A549 (cell line): Measurements from ENCODE around the gene MYH13. TPM values are rescaled to one million over a fixed set of nuclear protein-coding genes. Genes with fewer than 3 reads are reported as not detected.

Source experiments
- ATAC-seq, 2 experiments: fragments of 200-7000 bp in 1 of 2; fragments of >200 bp in 1 of 2; cut with Nextera tagmentation in 1 of 2; cut with Tn5 transposase in 1 of 2; 3 replicates each; pipeline versions ENCODE4 v1.8.0 to v1.9.1; 2018 to 2020; ENCODE audit warnings: mild to moderate bottlenecking in 1 of 2, moderate library complexity in 1 of 2
- CTCF ChIA-PET: fragments of 300-600 bp; sonication (Branson Sonifier 250); formaldehyde crosslinking; extraction: SDS; loops from one replicate; lab custom pipeline; 2021; ENCODE audit warnings: antibody characterized with exemption, inconsistent platforms; lab: Yijun Ruan, JAX
- POLR2A ChIA-PET: fragments of 350-600 bp; formaldehyde crosslinking; extraction: SDS; loops from one replicate; lab custom pipeline; 2021; ENCODE audit warnings: antibody characterized with exemption, inconsistent platforms; lab: Yijun Ruan, JAX
- DNase-seq, 2 experiments: peaks; one replicate each; pipeline versions ENCODE4 v3.0.0 to v3.0.0-alpha.2; 2011 to 2016; ENCODE audit warnings: low read depth in 1 of 2, low spot score in 1 of 2
- FAIRE-seq: peaks from 2 replicates; lab custom pipeline; 2011; peaks lifted over from hg19 to GRCh38; lab: Jason Lieb, UNC
- H3K27ac ChIP-seq, 2 experiments: fragments of >200 bp; sonication (Bioruptor Twin); formaldehyde crosslinking; 3 replicates each; pipeline ENCODE4 v1.5.1; 2016 to 2017
- H3K4me1 ChIP-seq: fragments of >200 bp; sonication (Bioruptor Twin); formaldehyde crosslinking; 3 replicates; pipeline ENCODE4 v1.6.1; 2016
- H3K4me2 ChIP-seq: fragments of >200 bp; sonication (Bioruptor Twin); formaldehyde crosslinking; 3 replicates; pipeline ENCODE4 v1.6.1; 2016
- H3K4me3 ChIP-seq: fragments of >200 bp; sonication (Bioruptor Twin); formaldehyde crosslinking; 3 replicates; pipeline ENCODE4 v1.5.1; 2016
- H3K9me3 ChIP-seq: fragments of >200 bp; sonication (Bioruptor Twin); formaldehyde crosslinking; 3 replicates; pipeline ENCODE4 v1.6.1; 2016
- CBX2 ChIP-seq: fragments of 200-600 bp; sonication (generic); IDR thresholded peaks from 2 replicates; pipeline ENCODE4 v1.6.1; 2016; ENCODE audit warnings: low read depth, mild to moderate bottlenecking, borderline replicate concordance
- CEBPB ChIP-seq, 2 experiments: fragments of >200 bp in 1 of 2; sonication (Bioruptor Twin) in 1 of 2; formaldehyde crosslinking in 1 of 2; IDR thresholded peaks; 2 replicates each; pipeline ENCODE4 v1.6.1; 2012 to 2016
- CHD2 ChIP-seq: fragments of 150-350 bp; IDR thresholded peaks from 2 replicates; pipeline ENCODE4 v1.6.1; 2014; ENCODE audit warnings: low read length; ENCODE audit not compliant: partially characterized antibody
- CHD4 ChIP-seq: fragments of 200-600 bp; sonication (generic); IDR thresholded peaks from 2 replicates; pipeline ENCODE4 v1.6.1; 2016; ENCODE audit warnings: antibody characterized with exemption, mild to moderate bottlenecking, borderline replicate concordance
- EHF ChIP-seq: fragments of 250-450 bp; sonication (Bioruptor Pico); IDR thresholded peaks from 2 replicates; pipeline ENCODE4 v1.5.0; 2020; ENCODE audit warnings: mild to moderate bottlenecking
- EHMT2 ChIP-seq: fragments of 200-600 bp; sonication (generic); IDR thresholded peaks from 2 replicates; pipeline ENCODE4 v1.6.1; 2016; ENCODE audit warnings: antibody characterized with exemption, low read depth, mild to moderate bottlenecking, moderate library complexity
- EP300 ChIP-seq, 2 experiments: fragments of >200 bp; sonication (Bioruptor Twin); formaldehyde crosslinking; IDR thresholded peaks; 2 replicates in 1 of 2; 3 replicates in 1 of 2; pipeline ENCODE4 v1.6.1; 2016 to 2017
- FOXS1 ChIP-seq: fragments of 250-450 bp; sonication (Bioruptor Pico); IDR thresholded peaks from 2 replicates; pipeline ENCODE4 v1.5.0; 2020; ENCODE audit warnings: mild to moderate bottlenecking, moderate library complexity
- HDAC2 ChIP-seq: fragments of 200-600 bp; sonication (generic); IDR thresholded peaks from 2 replicates; pipeline ENCODE4 v1.6.1; 2016
- KDM1A ChIP-seq: fragments of 200-600 bp; sonication (generic); IDR thresholded peaks from 2 replicates; pipeline ENCODE4 v1.6.1; 2016; ENCODE audit warnings: low read depth, mild to moderate bottlenecking
- NFE2L2 ChIP-seq: fragments of 150-350 bp; conservative IDR thresholded peaks from 2 replicates; pipeline ENCODE4 v1.6.1; 2014; ENCODE audit warnings: low read length
- NPAS2 ChIP-seq: fragments of 250-450 bp; sonication (Bioruptor Pico); IDR thresholded peaks from 2 replicates; pipeline ENCODE4 v1.8.0; 2022; ENCODE audit warnings: mild to moderate bottlenecking, moderate library complexity, borderline replicate concordance
- NR3C1 ChIP-seq: fragments of >200 bp; sonication (Bioruptor Twin); formaldehyde crosslinking; IDR thresholded peaks from 3 replicates; pipeline ENCODE4 v1.6.1; 2017
- PHF8 ChIP-seq: fragments of 200-600 bp; sonication (generic); IDR thresholded peaks from 2 replicates; pipeline ENCODE4 v1.6.1; 2016; ENCODE audit warnings: low read depth, mild to moderate bottlenecking, antibody characterized with exemption, moderate library complexity, borderline replicate concordance
- RAD21 ChIP-seq, 2 experiments: fragments of >200 bp in 1 of 2; sonication (Bioruptor Twin) in 1 of 2; formaldehyde crosslinking in 1 of 2; IDR thresholded peaks in 1 of 2; conservative IDR thresholded peaks in 1 of 2; 2 replicates in 1 of 2; 3 replicates in 1 of 2; pipeline ENCODE4 v1.6.1; 2012 to 2018; ENCODE audit warnings: inconsistent platforms in 1 of 2
- RFX5 ChIP-seq: fragments of 450-650 bp; IDR thresholded peaks from 2 replicates; pipeline ENCODE4 v1.7.1; 2014; ENCODE audit warnings: antibody characterized with exemption, mild to moderate bottlenecking, moderate library complexity
- RNF2 ChIP-seq: fragments of 200-600 bp; sonication (generic); IDR thresholded peaks from 2 replicates; pipeline ENCODE4 v1.6.1; 2016; ENCODE audit warnings: low read depth, mild to moderate bottlenecking, antibody characterized with exemption, moderate library complexity, borderline replicate concordance
- TP53 ChIP-seq: fragments of 250-450 bp; sonication (Bioruptor Pico); IDR thresholded peaks from 2 replicates; pipeline ENCODE4 v1.5.0; 2021; ENCODE audit warnings: mild to moderate bottlenecking, moderate library complexity
- ZC3H11A ChIP-seq: fragments of 450-650 bp; IDR thresholded peaks from 2 replicates; pipeline ENCODE4 v1.6.1; 2014; ENCODE audit warnings: antibody characterized with exemption, mild to moderate bottlenecking
- ZNF302 ChIP-seq: fragments of 250-450 bp; sonication (Bioruptor Pico); IDR thresholded peaks from 2 replicates; pipeline ENCODE4 v1.9.0; 2021; ENCODE audit warnings: inconsistent platforms, mild to moderate bottlenecking, moderate library complexity
- WGBS: methylation state at CpG from one replicate; pipeline ENCODE4 v1.1.6; 2017; ENCODE audit errors: missing lambda C conversion rate; 5-methylcytosine and 5-hydroxymethylcytosine counted together
- polyA plus RNA-seq, 4 experiments: library from polyadenylated mRNA; depleted of rRNA in 3 of 4; stranded (reverse); fragments of >200 nt; fragmentation: RNase III in 1 of 4; extraction: RNeasy Plus Mini Kit Qiagen cat#74134 plus additional on column Dnase treatment in 1 of 4; gene quantifications; 2 replicates in 3 of 4; 3 replicates in 1 of 4; pipeline ENCODE4 v1.2.3, GENCODE V29; 2011 to 2017
- TF ChIP-seq, protein P1 (sequence below): IDR thresholded peaks from 2 replicates; pipeline ENCODE4 v1.6.1; 2012; ENCODE audit warnings: low read depth, borderline replicate concordance
- TF ChIP-seq, protein P2 (sequence below): fragments of 150-350 bp; IDR thresholded peaks from 2 replicates; pipeline ENCODE4 v1.6.1; 2014; ENCODE audit warnings: low read depth, mild to moderate bottlenecking, low read length
- TF ChIP-seq, protein P3 (sequence below): fragments of 250-450 bp; sonication (Bioruptor Pico); IDR thresholded peaks from 2 replicates; pipeline ENCODE4 v1.5.0; 2021; ENCODE audit warnings: mild to moderate bottlenecking, moderate library complexity, borderline replicate concordance
- TF ChIP-seq, protein P4 (sequence below): fragments of 450-650 bp; IDR thresholded peaks from 2 replicates; pipeline ENCODE4 v1.6.1; 2014; ENCODE audit warnings: antibody characterized with exemption
- TF ChIP-seq, protein P5 (sequence below): IDR thresholded peaks from 2 replicates; pipeline ENCODE4 v1.6.1; 2012
- TF ChIP-seq, protein P6 (sequence below): IDR thresholded peaks from 2 replicates; pipeline ENCODE4 v1.6.1; 2012

The MYH13 gene
- polyA plus RNA-seq, 2 of the 4 experiments (the other 2 are of a cell fraction), result not detected

DNA sequence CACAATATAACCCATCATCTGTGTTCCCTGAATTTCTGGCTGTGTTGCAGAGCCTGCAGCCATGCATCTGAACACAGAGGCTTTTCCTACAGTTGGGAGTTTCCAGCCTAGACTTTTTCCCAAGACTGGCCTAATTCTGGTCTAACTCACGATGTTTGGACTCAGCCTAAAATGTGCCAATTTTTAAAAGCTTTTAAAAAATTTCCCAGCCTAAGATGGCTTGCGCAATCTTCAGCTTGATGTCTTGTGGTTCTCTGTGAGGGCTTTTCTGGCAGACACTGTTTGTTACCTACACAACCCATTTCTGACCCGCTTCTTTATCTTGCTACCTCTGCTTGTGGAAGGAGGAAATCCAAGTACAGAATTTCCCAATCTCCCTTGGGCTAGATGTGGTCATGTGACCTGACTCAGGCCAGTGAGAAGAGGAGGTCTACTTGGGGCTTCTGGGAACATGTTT lies 101.7 kb downstream of the MYH13 start (continued):
- TF ChIP-seq CHD4, result no peak
- peak; percentile 81 to 90; a peak in 3 of 4 replicates for TF ChIP-seq CEBPB (IDR thresholded peaks at IDR 0.05)
- TF ChIP-seq TP53 (CRISPR knock-in tag), result no peak
- TF ChIP-seq, protein P1, sequence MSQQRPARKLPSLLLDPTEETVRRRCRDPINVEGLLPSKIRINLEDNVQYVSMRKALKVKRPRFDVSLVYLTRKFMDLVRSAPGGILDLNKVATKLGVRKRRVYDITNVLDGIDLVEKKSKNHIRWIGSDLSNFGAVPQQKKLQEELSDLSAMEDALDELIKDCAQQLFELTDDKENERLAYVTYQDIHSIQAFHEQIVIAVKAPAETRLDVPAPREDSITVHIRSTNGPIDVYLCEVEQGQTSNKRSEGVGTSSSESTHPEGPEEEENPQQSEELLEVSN, result no peak

DNA sequence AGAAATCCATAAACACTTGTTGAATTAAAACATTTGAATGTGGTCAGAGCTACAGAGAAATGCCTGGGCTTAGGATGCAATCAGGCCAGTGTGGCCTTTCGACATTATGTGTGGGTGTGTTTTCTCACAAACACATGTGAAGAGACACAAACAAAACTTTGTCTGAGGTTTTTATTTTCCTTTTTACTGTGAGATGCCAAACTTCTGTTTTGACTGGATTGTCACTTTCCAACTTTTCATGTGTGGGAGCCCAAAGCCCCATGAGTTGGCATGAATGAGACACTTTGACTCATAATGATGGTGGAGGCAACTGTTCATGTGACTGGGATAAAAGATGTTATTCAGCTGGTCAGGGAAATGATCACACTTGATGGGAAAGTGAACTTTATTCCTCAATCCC lies 102.5 kb downstream of the MYH13 start:
- H3K4me3 ChIP-seq, result no peak overlapping the region
- ChIA-PET POLR2A (no interaction called here), CTCF (interaction anchor here (0.7 to 1.2 kb wide), 3 partner anchors 26 to 239 kb away, joined by 4 to 5 read pairs (median 4); no protein-coding TSS in a partner anchor)
- DNase-seq (no peak), FAIRE-seq (no peak), ATAC-seq (no peak)
- 9% methylated on average over 1 of the region's 1 CpG for WGBS
- TF ChIP-seq EP300 (IDR thresholded peaks at IDR 0.05), result no peak
- no peak for TF ChIP-seq RAD21 (conservative IDR thresholded peaks at IDR 0.05 in 1 of 2, IDR thresholded peaks at IDR 0.05 in 1 of 2)
- no peak for TF ChIP-seq EHMT2
- TF ChIP-seq, protein P2, sequence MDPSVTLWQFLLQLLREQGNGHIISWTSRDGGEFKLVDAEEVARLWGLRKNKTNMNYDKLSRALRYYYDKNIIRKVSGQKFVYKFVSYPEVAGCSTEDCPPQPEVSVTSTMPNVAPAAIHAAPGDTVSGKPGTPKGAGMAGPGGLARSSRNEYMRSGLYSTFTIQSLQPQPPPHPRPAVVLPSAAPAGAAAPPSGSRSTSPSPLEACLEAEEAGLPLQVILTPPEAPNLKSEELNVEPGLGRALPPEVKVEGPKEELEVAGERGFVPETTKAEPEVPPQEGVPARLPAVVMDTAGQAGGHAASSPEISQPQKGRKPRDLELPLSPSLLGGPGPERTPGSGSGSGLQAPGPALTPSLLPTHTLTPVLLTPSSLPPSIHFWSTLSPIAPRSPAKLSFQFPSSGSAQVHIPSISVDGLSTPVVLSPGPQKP, result no peak
- TF ChIP-seq ZC3H11A, result no peak
- TF ChIP-seq RNF2, result no peak
- TF ChIP-seq, protein P3, sequence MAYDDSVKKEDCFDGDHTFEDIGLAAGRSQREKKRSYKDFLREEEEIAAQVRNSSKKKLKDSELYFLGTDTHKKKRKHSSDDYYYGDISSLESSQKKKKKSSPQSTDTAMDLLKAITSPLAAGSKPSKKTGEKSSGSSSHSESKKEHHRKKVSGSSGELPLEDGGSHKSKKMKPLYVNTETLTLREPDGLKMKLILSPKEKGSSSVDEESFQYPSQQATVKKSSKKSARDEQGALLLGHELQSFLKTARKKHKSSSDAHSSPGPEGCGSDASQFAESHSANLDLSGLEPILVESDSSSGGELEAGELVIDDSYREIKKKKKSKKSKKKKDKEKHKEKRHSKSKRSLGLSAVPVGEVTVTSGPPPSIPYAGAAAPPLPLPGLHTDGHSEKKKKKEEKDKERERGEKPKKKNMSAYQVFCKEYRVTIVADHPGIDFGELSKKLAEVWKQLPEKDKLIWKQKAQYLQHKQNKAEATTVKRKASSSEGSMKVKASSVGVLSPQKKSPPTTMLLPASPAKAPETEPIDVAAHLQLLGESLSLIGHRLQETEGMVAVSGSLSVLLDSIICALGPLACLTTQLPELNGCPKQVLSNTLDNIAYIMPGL (CRISPR knock-in tag), result no peak
- TF ChIP-seq CBX2, result no peak
- TF ChIP-seq, protein P4, sequence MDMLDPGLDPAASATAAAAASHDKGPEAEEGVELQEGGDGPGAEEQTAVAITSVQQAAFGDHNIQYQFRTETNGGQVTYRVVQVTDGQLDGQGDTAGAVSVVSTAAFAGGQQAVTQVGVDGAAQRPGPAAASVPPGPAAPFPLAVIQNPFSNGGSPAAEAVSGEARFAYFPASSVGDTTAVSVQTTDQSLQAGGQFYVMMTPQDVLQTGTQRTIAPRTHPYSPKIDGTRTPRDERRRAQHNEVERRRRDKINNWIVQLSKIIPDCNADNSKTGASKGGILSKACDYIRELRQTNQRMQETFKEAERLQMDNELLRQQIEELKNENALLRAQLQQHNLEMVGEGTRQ, result no peak
- no peak for TF ChIP-seq NPAS2 (CRISPR knock-in tag)
- no peak for TF ChIP-seq NR3C1
- TF ChIP-seq CHD4, result no peak
- H3K9me3 ChIP-seq, result 0 out of 3 replicates have a peak, but pooled peaks cover 4% of the 10 kb centered on the region
- H3K27ac ChIP-seq, result no peak overlapping the region
- no peak overlapping the region for H3K4me2 ChIP-seq
- H3K4me1 ChIP-seq, result no peaks in the 10 kb centered on the region

DNA sequence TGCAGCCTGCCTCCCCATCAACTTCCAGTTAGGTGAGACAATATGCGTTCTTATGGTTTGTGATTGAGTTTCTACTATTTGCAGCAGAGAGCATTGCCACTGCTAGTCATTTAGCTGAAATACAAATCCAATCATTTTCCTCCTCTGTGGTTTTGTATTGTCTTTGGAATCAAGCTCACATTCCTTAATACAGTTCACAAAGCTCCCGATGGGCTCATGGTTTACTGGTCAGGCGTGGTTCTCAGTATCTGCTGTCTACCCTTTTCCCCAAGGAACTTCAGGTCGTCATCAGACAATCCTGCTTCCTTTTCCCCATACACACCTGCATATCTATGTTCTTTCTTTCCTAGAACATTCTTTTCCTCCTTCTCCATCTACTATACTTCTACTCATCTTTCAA lies 104.8 kb downstream of the MYH13 start:
- Histone ChIP-seq H3K27ac (no peak overlapping the region), H3K9me3 (0 out of 3 replicates have a peak, but pooled peaks cover 4% of the 10 kb centered on the region), H3K4me3 (no peak overlapping the region), H3K4me2 (no peak overlapping the region), H3K4me1 (no peaks in the 10 kb centered on the region)
- no peak for TF ChIP-seq KDM1A
- TF ChIP-seq NFE2L2, result no peak
- no peak for TF ChIP-seq RFX5
- TF ChIP-seq EP300 (IDR thresholded peaks at IDR 0.05), result no peak
- no peak for TF ChIP-seq EHF (CRISPR knock-in tag)
- TF ChIP-seq, protein P3 (CRISPR knock-in tag), result no peak
- TF ChIP-seq HDAC2, result no peak
- TF ChIP-seq, protein P5, sequence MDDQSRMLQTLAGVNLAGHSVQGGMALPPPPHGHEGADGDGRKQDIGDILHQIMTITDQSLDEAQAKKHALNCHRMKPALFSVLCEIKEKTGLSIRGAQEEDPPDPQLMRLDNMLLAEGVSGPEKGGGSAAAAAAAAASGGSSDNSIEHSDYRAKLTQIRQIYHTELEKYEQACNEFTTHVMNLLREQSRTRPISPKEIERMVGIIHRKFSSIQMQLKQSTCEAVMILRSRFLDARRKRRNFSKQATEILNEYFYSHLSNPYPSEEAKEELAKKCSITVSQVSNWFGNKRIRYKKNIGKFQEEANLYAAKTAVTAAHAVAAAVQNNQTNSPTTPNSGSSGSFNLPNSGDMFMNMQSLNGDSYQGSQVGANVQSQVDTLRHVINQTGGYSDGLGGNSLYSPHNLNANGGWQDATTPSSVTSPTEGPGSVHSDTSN, result no peak
- TF ChIP-seq RAD21 (conservative IDR thresholded peaks at IDR 0.05 in 1 of 2, IDR thresholded peaks at IDR 0.05 in 1 of 2), result no peak
- TF ChIP-seq PHF8, result no peak
- TF ChIP-seq FOXS1 (CRISPR knock-in tag), result no peak
- no peak for TF ChIP-seq CHD2
- TF ChIP-seq, protein P6, sequence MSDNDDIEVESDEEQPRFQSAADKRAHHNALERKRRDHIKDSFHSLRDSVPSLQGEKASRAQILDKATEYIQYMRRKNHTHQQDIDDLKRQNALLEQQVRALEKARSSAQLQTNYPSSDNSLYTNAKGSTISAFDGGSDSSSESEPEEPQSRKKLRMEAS, result no peak
- TF ChIP-seq ZNF302 (CRISPR knock-in tag), result no peak
- POLR2A ChIA-PET, result interaction anchor here (0.5 kb wide), 1 partner anchor 138 kb away, joined by 3 read pairs; no protein-coding TSS in a partner anchor
- CTCF ChIA-PET, result interaction anchor here (0.6 kb wide), 1 partner anchor 649 kb away, joined by 5 read pairs; no protein-coding TSS in a partner anchor
- 26% methylated on average over 4 of the region's 4 CpGs for WGBS
- ATAC-seq (no peak), DNase-seq (no peak), FAIRE-seq (no peak)
